ENCODE data around the gene FGF14.

- TF ChIP-seq, protein P1, sequence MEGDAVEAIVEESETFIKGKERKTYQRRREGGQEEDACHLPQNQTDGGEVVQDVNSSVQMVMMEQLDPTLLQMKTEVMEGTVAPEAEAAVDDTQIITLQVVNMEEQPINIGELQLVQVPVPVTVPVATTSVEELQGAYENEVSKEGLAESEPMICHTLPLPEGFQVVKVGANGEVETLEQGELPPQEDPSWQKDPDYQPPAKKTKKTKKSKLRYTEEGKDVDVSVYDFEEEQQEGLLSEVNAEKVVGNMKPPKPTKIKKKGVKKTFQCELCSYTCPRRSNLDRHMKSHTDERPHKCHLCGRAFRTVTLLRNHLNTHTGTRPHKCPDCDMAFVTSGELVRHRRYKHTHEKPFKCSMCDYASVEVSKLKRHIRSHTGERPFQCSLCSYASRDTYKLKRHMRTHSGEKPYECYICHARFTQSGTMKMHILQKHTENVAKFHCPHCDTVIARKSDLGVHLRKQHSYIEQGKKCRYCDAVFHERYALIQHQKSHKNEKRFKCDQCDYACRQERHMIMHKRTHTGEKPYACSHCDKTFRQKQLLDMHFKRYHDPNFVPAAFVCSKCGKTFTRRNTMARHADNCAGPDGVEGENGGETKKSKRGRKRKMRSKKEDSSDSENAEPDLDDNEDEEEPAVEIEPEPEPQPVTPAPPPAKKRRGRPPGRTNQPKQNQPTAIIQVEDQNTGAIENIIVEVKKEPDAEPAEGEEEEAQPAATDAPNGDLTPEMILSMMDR (IDR thresholded peaks at IDR 0.05), result no peak
- no peak for TF ChIP-seq POLR2AphosphoS5 (IDR thresholded peaks at IDR 0.05)
Observed at GRCh38 chr13:101868585-101869469, 533.0 kb downstream of the FGF14 start.
